ENCODE data around the gene SRPRB.
"Not testable (repeated sequence)": the region's sequence is repeated elsewhere in the genome, so short reads cannot be mapped to it uniquely, and the experiment has no call there.

Gene SRPRB

DNA sequence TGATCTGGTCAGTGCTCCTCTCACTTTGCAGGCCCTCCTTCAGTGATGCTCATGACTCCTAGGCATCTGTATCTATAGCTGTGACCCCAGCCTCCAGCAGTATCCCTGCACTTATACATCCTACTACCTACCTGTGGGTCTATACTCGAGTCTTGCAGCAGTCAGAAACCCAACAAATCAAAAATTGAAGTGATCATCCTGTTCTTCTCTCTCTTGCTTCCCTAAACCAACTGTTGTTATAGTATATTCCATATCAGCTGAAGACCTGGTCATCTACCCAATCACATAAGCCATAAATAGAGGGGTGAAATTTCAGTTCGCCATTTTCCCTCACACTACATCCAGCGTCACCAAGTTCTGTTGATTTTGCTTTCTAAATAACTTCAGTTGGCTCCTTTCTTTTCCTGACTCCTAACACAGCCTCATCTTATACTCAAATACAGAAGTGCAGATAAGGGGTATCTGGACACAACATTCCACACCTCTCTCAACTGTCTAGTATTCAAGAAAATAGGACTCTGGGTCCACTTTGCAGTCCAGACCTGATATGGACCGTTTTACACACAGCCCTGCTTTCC is 25.9 kb upstream of the SRPRB start:
- no peak for DNase-seq

DNA sequence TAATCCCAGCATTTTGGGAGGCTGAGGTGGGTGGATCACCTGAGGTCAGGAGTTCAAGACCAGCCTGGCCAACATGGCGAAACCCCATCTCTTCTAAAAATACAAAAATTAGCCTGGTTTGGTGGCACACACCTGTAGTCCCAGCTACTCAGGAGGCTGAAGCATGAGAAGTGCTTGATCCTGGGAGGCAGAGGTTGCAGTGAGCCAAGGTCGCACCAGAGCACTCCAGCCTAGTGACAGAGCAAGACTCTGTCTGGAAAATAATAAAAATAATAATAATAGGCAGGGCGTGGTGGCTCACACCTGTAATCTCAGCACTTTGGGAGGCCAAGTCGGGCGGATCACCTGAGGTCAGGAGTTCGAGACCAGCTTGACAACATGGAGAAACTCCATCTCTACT is 24.9 kb upstream of the SRPRB start:
- not testable (repeated sequence) for DNase-seq

GRCh38 chr3:133781570-133781969 is 24.0 kb upstream of the SRPRB start:
- DNase-seq, result no peak

DNA sequence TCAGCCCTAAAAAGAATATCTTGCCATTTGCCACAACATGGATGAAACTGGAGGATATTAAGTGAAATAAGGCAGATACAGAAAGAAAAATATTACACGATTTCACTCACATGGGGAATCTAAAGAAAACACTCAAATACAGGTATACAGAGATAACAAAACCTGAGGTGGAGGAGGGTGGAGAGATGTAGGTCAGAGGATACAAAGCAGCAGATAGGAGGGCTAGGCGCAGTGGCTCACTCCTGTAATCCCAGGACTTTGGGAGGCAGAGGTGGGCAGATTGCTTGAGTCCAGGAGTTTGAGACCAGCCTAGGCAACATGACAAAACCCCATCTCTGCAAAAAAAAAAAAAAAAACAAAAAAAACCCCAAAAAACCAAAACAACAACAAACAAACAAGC is 23.2 kb upstream of the SRPRB start:
- DNase-seq, result no peak

GRCh38 chr3:133783762-133784161 is 21.9 kb upstream of the SRPRB start:
- DNase-seq, result no peak

- DNase-seq, result no peak
Observed at GRCh38 chr3:133788024-133788423, 17.6 kb upstream of the SRPRB start.

DNA sequence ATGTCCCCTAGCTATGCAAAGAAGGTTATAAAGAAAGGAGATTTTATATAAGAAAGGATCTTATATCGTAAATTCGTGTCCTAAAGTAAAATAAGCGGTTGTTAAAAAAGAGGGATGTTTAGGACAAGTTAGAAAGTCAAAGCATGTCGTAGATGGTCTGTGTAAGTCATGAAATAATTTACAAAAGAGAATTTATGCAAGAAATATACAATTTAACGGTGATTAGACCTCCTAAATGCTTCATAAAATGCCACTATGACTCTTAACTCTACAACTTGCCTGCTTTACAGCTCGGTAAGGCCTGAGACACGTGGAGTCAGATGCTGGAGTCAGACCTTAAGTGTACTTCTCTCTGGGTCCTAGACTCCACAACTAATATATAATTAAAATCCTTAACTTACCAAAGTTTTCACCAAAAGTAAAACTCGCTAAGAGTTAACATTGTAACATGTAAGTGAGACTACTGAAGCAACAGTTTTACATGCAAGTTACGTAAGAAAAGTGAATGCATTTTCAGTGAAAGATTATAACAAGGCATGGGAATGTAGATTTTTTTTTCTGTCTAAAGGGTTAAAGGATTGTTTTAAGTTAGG is 13.3 kb upstream of the SRPRB start:
- no peak for DNase-seq

GRCh38 chr3:133797396-133798105 is 8.1 kb upstream of the SRPRB start:
- DNase-seq, result no peak

DNA sequence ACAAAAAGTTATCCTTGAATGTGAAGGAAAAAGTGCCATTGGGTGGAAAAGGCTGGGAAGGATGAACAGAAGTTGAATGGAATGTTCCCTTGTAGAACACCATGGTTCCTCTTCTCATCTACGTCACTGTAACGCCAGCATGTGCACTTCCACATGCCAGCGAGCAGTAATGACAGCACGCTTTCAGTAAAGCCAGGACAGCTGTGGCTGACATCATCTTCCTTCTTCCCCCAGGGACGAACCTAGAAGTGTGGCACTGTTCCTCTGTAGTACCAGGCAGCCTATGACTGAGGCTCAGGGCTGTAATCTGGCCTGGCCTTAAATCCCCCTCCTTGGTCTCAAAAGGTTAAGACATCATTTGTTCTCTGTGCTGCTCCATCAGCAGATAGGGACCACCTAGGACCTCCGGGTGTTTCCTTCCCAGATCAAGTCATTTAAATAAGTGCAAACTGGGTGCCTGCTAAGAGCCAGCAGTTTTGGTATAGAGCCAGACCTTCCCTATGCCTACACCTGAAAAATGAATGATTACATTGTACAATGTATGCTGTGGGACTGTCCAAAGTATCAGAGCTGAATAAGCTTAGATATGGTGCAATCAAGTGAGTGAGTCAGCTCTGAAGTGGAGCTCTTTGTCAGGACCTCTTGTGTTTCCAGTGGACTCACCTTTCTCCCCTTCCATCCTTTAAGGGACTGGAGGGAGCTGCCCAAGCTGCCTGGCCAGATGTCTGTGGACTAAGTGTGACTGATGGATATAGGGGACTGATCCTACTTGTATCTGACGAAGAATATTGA is 5.6 kb upstream of the SRPRB start:
- peak; percentile 23 for DNase-seq

DNA sequence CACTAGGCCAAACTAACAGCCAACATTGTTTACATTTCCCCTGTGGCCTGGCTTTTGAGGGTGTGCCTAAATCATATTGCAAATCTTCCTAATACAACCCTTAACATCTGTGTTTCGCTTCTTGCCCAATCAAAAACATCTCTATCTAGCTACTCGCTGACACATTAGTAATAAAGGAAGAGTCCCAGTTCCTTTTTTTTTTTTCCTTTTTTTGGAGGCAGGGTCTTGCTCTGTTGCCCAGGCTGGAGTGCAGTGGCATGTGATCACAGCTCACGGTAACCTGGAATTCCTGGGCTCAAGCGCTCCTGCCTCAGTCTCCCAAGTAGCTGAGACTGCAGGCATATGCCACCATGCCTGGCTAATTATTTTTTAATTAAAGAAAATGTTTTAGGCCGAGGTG is 2.1 kb upstream of the SRPRB start:
- DNase-seq, result no peak

GRCh38 chr3:133804896-133805295 is 719 bp upstream of the SRPRB start:
- DNase-seq, result no peak

DNA sequence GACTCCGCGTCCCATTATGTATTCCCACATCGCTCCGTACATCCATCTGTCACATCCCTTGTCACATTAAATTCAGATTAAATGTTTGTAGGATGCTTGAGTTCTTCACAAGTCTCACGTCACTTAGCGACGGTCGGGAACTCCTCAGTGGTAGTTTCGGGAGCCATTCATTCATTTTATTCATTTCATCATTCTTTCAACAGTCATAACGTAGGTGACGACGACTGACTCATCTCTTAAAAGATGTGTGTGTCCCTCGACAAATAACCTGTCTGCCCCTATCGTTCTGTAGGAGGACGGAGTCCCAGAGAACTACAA is 272 bp upstream of the SRPRB start:
- DNase-seq, result no peak

GRCh38 chr3:133812872-133813271 is 7.3 kb downstream of the SRPRB start:
- no peak for DNase-seq

- no peak for DNase-seq
Observed at GRCh38 chr3:133815386-133815785, 9.8 kb downstream of the SRPRB start.

DNA sequence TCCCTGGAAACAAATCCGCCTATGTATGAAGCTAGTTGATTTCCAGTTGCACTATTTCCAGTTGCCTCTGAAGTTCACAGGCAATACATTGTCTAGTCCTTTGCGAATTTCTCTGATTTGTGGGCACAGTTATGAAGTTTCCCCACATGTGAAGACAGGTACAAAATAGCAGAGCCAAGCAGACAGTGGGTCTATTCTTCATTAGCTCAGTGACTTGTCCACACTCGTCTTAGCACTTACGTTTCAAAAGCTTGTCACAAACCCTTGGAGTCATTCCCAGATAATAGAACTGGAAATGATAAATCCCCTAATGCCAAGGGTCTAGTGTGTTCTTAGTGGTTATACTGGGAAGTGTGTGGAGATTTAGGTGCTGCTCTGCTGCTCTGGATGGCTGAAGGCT is 14.5 kb downstream of the SRPRB start:
- no peak for DNase-seq

DNA sequence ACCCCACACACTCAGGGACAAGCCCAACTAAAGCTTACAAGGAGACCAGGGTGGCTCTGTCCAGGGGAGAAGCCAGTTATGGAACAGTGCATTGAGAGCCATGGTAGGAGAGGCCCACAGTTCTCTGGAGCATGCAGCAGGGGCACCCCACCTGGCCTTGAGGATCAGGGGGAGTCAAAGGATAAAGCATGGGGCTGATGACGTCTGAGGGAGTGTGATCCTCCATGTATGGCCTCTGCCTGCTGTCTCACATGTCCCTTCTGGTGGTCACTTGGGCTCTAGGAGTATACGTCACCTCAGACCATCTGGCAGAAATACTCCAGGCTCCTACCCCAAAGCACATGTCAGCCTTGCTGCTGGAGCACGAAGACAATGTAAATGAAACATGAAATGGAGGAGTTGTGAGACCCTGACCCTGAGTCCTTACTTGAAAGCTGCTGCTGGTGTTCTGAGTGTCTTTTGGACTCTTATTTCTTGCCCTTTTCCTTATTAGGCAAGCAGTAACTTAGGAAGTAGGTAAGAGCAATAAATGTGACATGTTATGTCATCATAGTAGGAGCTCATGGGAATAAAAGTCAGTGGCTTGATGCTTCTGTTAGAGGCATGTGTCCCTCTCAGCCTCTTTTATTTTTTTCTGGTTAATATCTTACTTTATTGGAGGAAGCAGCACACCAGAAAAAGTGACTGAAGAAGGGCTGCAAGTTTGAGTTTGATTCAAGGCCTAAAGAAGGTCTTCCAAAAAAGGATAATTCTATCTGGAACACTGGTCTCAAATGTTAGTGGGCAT is 15.5 kb downstream of the SRPRB start:
- no peak for DNase-seq

GRCh38 chr3:133821767-133822638 is 16.4 kb downstream of the SRPRB start:
- no peak for DNase-seq

DNA sequence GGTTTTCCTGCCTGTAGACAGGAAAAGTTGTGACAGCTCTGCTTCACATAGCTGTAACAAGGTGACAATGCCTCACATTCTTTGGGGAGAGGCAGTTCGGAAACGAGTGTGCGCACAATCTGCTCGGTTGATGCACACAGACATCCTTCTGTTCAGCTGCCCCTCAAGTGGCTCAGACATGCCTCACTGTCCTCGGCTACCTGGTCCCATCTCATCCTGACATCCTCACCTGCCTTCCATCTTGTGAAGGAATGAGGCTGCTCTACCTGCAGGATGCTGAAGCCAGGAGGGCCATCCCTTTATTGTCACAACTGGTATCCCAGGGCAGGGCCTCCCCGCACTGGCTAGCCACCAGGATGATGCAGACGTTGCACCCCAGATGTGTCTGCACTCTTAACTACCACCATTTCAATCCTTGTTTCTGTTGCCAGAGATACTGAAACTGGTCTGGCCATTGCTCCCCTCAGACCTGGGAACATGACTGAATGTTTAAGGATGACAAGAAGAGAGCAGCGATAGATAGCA is 19.4 kb downstream of the SRPRB start:
- no peak for DNase-seq

DNA sequence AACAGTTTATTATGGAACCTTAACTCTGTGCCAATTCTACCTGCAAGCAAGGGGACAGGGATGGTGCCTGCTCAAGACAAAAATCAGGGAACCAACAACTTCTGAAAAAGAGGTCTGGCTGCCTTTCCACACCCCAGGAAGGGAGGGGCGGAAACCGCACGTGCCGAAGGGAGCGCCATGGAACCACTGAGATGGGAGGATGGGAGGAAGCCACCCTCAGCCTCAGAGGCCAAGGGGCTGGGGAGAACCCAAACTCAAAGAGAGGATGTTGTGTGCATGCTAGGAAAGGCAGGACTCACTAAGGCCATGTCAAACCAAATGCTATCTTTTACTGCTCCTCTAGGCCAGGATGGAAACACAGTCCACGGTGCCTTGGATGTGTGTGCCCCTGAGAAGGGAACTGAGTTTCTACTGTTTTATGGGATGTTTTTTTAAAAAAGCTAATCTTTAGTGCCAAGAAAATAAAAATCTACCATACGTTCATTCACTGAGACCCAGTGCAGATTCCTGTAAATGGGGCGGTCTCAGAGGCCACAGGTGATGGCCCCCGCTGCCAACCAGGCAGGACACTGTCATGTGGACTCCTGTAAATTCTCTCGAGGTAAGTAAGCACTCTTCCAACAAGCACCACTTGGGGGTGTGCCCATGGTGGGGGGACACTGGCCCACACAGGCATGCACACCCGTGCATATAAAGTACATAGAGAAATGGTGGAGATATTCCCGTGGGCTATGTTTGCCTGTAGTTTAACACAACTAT is 20.5 kb downstream of the SRPRB start:
- no peak for DNase-seq

DNA sequence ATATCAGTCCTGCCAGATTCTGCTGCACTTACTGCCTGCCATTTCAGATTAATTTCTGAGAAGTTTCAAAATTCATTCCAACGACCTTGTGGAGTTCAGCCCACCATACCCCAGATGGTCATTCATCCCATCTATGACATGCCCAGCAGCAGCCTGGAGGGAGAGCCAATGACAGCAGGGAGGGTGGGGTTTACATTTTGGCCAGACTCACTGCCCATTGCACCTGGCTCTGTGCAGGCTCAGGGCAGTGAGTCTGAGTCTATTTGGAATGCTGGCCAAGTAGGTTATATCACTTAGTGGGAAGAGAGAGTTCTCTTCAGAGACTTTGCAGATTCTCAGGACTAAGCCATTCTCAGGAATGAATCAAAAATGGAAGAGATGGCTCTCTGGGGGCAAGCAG is 21.5 kb downstream of the SRPRB start:
- no peak for DNase-seq

DNA sequence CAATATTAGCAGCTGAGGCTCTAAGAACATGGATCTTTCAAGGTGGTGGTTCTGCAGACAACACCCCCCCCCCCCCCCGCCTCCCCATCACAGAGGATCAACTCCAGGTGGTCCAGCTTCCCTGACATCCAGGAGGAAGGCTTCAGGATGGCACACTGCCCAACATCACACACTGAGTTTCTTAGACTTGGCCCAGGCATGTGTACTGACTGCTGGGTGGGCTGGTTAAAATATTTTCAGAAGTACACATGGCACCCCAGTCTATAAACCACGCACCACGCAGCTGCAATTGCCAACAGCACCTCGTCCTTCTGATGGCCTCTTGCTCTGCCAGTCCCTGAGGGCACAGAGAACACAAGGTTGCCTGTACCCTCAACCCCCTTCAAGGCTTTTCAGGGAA is 22.1 kb downstream of the SRPRB start:
- no peak for DNase-seq

Measured in CD4-positive, alpha-beta T cell treated with Interleukin-15 for 1 hour (primary cell).